Liver (tissue), 3 donors: ENCODE results near the gene DHCR7.

Experiments
- CTCF ChIP-seq: fragments of 150-350 bp; IDR thresholded peaks from 2 replicates; pipeline ENCODE4 v1.5.1; 2017; ENCODE audit warnings: improper control_type of control experiment, low read depth, low read length; ENCODE audit not compliant: missing input control
- EGR1 ChIP-seq, 2 donors: IDR thresholded peaks; 2 replicates each; pipeline ENCODE4 v1.6.1; 2016 to 2018; ENCODE audit warnings: antibody characterized with exemption in 2 of 2, low read depth in 2 of 2
- GABPA ChIP-seq, 2 donors: IDR thresholded peaks in 1 of 2; conservative IDR thresholded peaks in 1 of 2; 2 replicates each; pipeline ENCODE4 v1.6.1; 2016; ENCODE audit warnings: antibody characterized with exemption in 2 of 2, mild to moderate bottlenecking in 1 of 2, moderate library complexity in 1 of 2
- JUND ChIP-seq, 2 donors: IDR thresholded peaks; 2 replicates each; pipeline ENCODE4 v1.6.1; 2016; ENCODE audit warnings: antibody characterized with exemption in 2 of 2
- MAX ChIP-seq: IDR thresholded peaks from 2 replicates; pipeline ENCODE4 v1.6.1; 2016; ENCODE audit warnings: antibody characterized with exemption
- RAD21 ChIP-seq, 2 donors: IDR thresholded peaks; 2 replicates each; pipeline ENCODE4 v1.6.1; 2016; ENCODE audit warnings: antibody characterized with exemption in 2 of 2, mild to moderate bottlenecking in 2 of 2
- REST ChIP-seq: IDR thresholded peaks from 2 replicates; pipeline ENCODE4 v1.6.1; 2016; ENCODE audit warnings: antibody characterized with exemption, mild to moderate bottlenecking
- SP1 ChIP-seq: IDR thresholded peaks from 2 replicates; pipeline ENCODE4 v1.6.1; 2018; ENCODE audit warnings: antibody characterized with exemption, mild to moderate bottlenecking
- TF ChIP-seq, protein P1 (sequence below): IDR thresholded peaks from 2 replicates; pipeline ENCODE4 v1.6.1; 2016; ENCODE audit warnings: antibody characterized with exemption
- TF ChIP-seq, protein P2 (sequence below): IDR thresholded peaks from 2 replicates; pipeline ENCODE4 v1.6.1; 2016; ENCODE audit warnings: antibody characterized with exemption
- donor health status: healthy.
- donor health status: healthy.

DNA sequence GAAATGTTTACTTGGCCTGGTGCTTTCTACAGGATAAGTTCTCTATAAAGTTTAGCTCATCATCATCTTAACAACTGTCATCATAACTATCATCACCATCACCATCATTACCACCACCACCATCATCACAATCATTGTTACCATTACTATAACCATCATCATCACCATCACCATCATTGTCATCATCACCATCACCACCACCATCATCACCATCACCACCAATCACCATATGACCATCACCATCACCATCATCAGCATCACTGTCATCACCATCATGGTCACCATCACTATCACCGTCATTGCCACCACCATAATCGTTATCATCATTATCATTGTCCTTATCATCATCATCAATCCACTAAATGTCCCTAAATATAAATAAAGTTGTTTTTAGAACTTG, 54.9 kb downstream of the DHCR7 start:
- TF ChIP-seq MAX (no peak), SP1 (no peak), CTCF (no peak), EGR1 (IDR thresholded peaks at IDR 0.05; ENCODE audit: low read depth in 2 of 2) (no peak), GABPA (IDR thresholded peaks at IDR 0.05 in 1 of 2, conservative IDR thresholded peaks at IDR 0.05 in 1 of 2) (no peak), RAD21 (IDR thresholded peaks at IDR 0.05) (no peak), REST (no peak), JUND (IDR thresholded peaks at IDR 0.05) (no peak)
- TF ChIP-seq, protein P1, sequence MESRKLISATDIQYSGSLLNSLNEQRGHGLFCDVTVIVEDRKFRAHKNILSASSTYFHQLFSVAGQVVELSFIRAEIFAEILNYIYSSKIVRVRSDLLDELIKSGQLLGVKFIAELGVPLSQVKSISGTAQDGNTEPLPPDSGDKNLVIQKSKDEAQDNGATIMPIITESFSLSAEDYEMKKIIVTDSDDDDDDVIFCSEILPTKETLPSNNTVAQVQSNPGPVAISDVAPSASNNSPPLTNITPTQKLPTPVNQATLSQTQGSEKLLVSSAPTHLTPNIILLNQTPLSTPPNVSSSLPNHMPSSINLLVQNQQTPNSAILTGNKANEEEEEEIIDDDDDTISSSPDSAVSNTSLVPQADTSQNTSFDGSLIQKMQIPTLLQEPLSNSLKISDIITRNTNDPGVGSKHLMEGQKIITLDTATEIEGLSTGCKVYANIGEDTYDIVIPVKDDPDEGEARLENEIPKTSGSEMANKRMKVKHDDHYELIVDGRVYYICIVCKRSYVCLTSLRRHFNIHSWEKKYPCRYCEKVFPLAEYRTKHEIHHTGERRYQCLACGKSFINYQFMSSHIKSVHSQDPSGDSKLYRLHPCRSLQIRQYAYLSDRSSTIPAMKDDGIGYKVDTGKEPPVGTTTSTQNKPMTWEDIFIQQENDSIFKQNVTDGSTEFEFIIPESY, result no peak
- TF ChIP-seq, protein P2, sequence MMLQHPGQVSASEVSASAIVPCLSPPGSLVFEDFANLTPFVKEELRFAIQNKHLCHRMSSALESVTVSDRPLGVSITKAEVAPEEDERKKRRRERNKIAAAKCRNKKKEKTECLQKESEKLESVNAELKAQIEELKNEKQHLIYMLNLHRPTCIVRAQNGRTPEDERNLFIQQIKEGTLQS, result no peak
